Parathyroid adenoma (tissue), 2 donors: Measurements from ENCODE around the gene C19orf12.
A peak's percentile ranks its signal among the peaks of the same experiment; 100 is the strongest.

Source experiments
- H2AFZ ChIP-seq: fragments of 300-600 bp; sonication (generic); one replicate; pipeline ENCODE4 v1.7.0; 2017; ENCODE audit warnings: antibody characterized with exemption, mild to moderate bottlenecking
- H3K27ac ChIP-seq: fragments of 300-600 bp; sonication (generic); one replicate; pipeline ENCODE4 v1.7.0; 2017
- H3K27me3 ChIP-seq: fragments of 300-600 bp; sonication (generic); one replicate; pipeline ENCODE4 v1.7.0; 2017; ENCODE audit warnings: low read length; ENCODE audit not compliant: control insufficient read depth, insufficient read depth
- H3K36me3 ChIP-seq: fragments of 300-600 bp; sonication (generic); one replicate; pipeline ENCODE4 v1.7.0; 2017; ENCODE audit warnings: low read length; ENCODE audit not compliant: control insufficient read depth, insufficient read depth
- H3K4me1 ChIP-seq: fragments of 300-600 bp; sonication (generic); one replicate; pipeline ENCODE4 v1.7.0; 2017; ENCODE audit warnings: control low read depth
- H3K4me2 ChIP-seq: fragments of 300-600 bp; sonication (generic); one replicate; pipeline ENCODE4 v1.7.0; 2017; ENCODE audit warnings: low read length
- H3K4me3 ChIP-seq: fragments of 300-600 bp; sonication (generic); one replicate; pipeline ENCODE4 v1.7.0; 2017; ENCODE audit warnings: low read depth, low read length
- H3K79me2 ChIP-seq: fragments of 300-600 bp; sonication (generic); one replicate; pipeline ENCODE4 v1.7.0; 2017; ENCODE audit warnings: control low read depth
- H3K9ac ChIP-seq: fragments of 300-600 bp; sonication (generic); one replicate; pipeline ENCODE4 v1.7.0; 2017; ENCODE audit warnings: mild to moderate bottlenecking
- H3K9me3 ChIP-seq: fragments of 300-600 bp; sonication (generic); one replicate; pipeline ENCODE4 v1.7.0; 2017; ENCODE audit warnings: low read length; ENCODE audit not compliant: control insufficient read depth
- TF ChIP-seq, protein P1 (sequence below): fragments of 300-600 bp; sonication (generic); IDR thresholded peaks from one replicate; pipeline ENCODE4 v1.7.0; 2017; ENCODE audit warnings: antibody characterized with exemption, mild to moderate bottlenecking
- donor health status: primary hyperparathyroidism.

Gene C19orf12

DNA sequence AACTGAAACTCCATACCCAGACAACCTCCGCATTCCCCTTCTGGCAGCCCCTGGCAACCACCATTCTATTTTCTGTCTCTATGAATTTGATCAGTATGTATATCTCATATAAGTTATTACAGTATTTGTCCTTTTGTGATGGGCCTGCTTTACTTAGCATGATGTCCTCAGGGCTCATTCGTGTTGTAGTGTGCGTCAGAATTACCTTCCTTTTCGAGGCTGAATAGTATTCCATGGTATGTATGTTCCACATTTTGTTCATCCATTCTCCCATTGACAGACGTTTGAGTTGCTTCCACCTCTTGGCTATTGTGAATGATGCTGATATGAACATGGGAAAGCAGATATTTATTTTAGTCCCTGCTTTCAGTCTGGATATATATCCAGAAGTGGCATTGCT is 44.8 kb downstream of the C19orf12 start:
- Histone ChIP-seq H3K27ac (peak overlapping the region; percentile 87), H3K9me3 (no peaks in the 10 kb centered on the region)
- TF ChIP-seq, protein P1, sequence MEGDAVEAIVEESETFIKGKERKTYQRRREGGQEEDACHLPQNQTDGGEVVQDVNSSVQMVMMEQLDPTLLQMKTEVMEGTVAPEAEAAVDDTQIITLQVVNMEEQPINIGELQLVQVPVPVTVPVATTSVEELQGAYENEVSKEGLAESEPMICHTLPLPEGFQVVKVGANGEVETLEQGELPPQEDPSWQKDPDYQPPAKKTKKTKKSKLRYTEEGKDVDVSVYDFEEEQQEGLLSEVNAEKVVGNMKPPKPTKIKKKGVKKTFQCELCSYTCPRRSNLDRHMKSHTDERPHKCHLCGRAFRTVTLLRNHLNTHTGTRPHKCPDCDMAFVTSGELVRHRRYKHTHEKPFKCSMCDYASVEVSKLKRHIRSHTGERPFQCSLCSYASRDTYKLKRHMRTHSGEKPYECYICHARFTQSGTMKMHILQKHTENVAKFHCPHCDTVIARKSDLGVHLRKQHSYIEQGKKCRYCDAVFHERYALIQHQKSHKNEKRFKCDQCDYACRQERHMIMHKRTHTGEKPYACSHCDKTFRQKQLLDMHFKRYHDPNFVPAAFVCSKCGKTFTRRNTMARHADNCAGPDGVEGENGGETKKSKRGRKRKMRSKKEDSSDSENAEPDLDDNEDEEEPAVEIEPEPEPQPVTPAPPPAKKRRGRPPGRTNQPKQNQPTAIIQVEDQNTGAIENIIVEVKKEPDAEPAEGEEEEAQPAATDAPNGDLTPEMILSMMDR, result no peak

DNA sequence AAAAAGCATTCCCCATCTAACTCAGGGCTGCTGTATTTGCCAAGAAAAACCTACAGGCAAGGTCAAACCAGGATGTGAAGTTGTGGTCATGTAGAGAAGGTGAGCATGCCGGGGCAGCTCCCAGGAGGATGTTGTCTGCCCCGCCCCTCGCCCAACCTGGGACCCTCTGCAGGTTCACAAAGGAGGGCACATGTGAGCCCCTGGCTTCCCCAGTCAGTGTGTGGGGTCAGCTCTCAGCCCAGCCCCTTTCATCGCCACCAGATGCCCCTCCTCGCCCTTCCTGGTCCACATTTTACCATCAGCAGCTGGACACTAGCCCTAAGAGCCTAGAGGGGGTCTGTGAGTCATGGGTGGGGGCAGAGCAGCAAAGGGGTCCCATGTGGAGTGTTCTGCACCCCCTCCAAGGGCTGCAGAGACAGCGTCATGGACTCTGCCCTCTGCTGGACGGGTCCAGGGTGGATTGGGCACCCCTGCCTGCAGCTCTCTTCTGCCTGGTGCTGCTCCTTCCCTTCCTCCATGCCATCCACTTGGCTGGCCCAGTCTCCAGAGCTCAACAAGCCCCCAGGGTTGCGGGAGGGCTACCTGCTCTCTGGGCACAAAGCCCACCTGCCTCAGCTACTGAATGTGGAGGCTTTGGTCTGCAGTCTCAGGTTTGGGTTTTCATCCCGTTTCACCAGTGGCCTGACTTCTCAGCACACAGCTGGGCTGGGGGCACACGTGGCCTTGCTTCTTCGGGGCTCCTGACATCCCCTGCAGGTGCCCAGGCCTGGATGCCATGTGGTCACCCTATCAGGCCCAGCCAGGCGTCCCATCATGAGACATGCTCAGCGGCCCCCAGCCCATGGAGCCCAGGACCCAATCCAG is 46.1 kb downstream of the C19orf12 start:
- Histone ChIP-seq H3K4me1 (peaks cover 46% of the 10 kb centered on the region), H2AFZ (no peak overlapping the region), H3K79me2 (peaks cover 33% of the 10 kb centered on the region), H3K27me3 (no peaks in the 10 kb centered on the region), H3K9me3 (no peaks in the 10 kb centered on the region), H3K36me3 (no peaks in the 10 kb centered on the region), H3K9ac (no peak overlapping the region), H3K4me2 (no peak overlapping the region), H3K27ac (no peak overlapping the region), H3K4me3 (no peak overlapping the region)
- TF ChIP-seq, protein P1, result no peak

More for the DNA sequence above, 44.8 kb downstream of the C19orf12 start:
- peaks cover 36% of the 10 kb centered on the region for H3K79me2 ChIP-seq
- H3K4me1 ChIP-seq, result peaks cover 46% of the 10 kb centered on the region
- no peak overlapping the region for H3K9ac ChIP-seq
- peak overlapping the region; percentile 66 for H3K4me2 ChIP-seq
- no peaks in the 10 kb centered on the region for H3K36me3 ChIP-seq
- no peak overlapping the region for H2AFZ ChIP-seq
- H3K27me3 ChIP-seq, result no peaks in the 10 kb centered on the region
- no peak overlapping the region for H3K4me3 ChIP-seq

DNA sequence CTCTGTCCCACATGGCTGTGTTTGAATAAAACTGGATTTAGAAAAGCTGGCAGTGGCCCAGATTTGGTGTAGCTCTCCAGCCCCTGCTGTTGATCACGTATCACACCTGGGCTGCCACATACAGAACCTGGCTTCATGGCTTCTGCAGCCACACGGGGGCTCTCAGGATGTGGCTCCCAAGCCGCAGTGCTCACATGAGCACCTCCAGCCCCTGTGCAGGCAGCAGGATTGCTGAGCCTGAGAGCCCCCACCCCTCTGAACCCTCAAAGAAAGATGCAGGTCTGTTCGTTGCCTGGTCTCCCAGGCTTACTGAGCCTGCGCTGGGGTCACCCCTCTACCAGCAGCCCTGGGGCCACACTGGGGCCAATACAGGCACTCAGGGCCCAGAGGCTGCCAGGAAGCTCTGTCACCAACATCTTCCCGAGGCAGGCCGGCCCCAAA is 47.1 kb downstream of the C19orf12 start:
- H3K4me3 ChIP-seq, result no peak overlapping the region
- peaks cover 27% of the 10 kb centered on the region for H3K79me2 ChIP-seq
- H3K27ac ChIP-seq, result peak overlapping the region; percentile 11
- no peak overlapping the region for H2AFZ ChIP-seq
- no peaks in the 10 kb centered on the region for H3K9me3 ChIP-seq
- no peak overlapping the region for H3K9ac ChIP-seq
- H3K4me2 ChIP-seq, result no peak overlapping the region
- TF ChIP-seq, protein P1, result no peak
- no peaks in the 10 kb centered on the region for H3K27me3 ChIP-seq
- H3K36me3 ChIP-seq, result no peaks in the 10 kb centered on the region
- peaks cover 44% of the 10 kb centered on the region for H3K4me1 ChIP-seq

DNA sequence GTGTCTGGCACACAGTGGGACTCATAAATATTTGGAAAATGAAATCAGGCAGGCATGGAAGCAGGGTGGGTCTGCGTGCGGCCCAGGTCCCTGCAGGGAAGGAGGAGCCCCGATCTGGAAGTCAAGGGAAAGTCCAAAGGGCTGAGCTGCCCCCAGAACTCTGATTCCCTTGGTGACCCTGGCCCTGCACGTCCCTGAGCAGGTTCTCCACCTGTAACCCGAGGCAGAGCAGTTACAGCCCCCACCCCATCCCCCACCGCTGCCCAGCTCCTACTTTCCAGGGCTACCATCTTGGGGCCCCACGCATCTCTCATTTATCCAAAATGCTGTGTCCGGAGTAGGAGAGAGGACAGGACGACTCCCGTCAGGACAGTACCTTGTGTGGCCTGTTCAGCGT is 47.7 kb downstream of the C19orf12 start:
- no peak overlapping the region for H3K9ac ChIP-seq
- H3K4me2 ChIP-seq, result no peak overlapping the region
- no peak overlapping the region for H3K4me3 ChIP-seq
- H3K36me3 ChIP-seq, result no peaks in the 10 kb centered on the region
- no peak overlapping the region for H2AFZ ChIP-seq
- H3K27ac ChIP-seq, result peak overlapping the region; percentile 83
- H3K4me1 ChIP-seq, result peaks cover 38% of the 10 kb centered on the region
- no peaks in the 10 kb centered on the region for H3K27me3 ChIP-seq
- no peaks in the 10 kb centered on the region for H3K9me3 ChIP-seq
- H3K79me2 ChIP-seq, result peaks cover 24% of the 10 kb centered on the region
- TF ChIP-seq, protein P1, result no peak
